HepG2 (cell line): Measurements from ENCODE around the gene CAPG. TPM values are rescaled to one million over a fixed set of nuclear protein-coding genes. Genes with fewer than 3 reads are reported as not detected.

ENCODE experiments used
- CENPBD1 ChIP-seq: sonication (generic); formaldehyde crosslinking; IDR thresholded peaks from 2 replicates; pipeline ENCODE4 v1.8.0; 2022; ENCODE audit warnings: missing genetic modification reagents, low read depth, mild to moderate bottlenecking, borderline replicate concordance
- DNMT1 ChIP-seq: sonication (generic); formaldehyde crosslinking; IDR thresholded peaks from 2 replicates; pipeline ENCODE4 v1.5.1; 2020; ENCODE audit warnings: mild to moderate bottlenecking, missing genetic modification reagents
- DPF2 ChIP-seq: sonication (generic); formaldehyde crosslinking; IDR thresholded peaks from 2 replicates; pipeline ENCODE4 v1.4.0; 2020; ENCODE audit warnings: mild to moderate bottlenecking, low read depth, missing genetic modification reagents, borderline replicate concordance
- KAT8 ChIP-seq: IDR thresholded peaks from 2 replicates; pipeline ENCODE4 v1.6.1; 2016; ENCODE audit warnings: missing genetic modification reagents, missing compliant biosample characterization
- MAFG ChIP-seq: sonication (generic); formaldehyde crosslinking; IDR thresholded peaks from 2 replicates; pipeline ENCODE4 v1.5.1; 2020; ENCODE audit warnings: mild to moderate bottlenecking, missing genetic modification reagents
- MTA1 ChIP-seq: sonication (generic); formaldehyde crosslinking; IDR thresholded peaks from 2 replicates; pipeline ENCODE4 v1.4.0; 2020; ENCODE audit warnings: missing genetic modification reagents, mild to moderate bottlenecking, borderline replicate concordance
- NCOA2 ChIP-seq: sonication (generic); formaldehyde crosslinking; IDR thresholded peaks from 2 replicates; pipeline ENCODE4 v1.8.0; 2022; ENCODE audit warnings: inconsistent platforms
- NFAT5 ChIP-seq: sonication (generic); formaldehyde crosslinking; IDR thresholded peaks from 2 replicates; pipeline ENCODE4 v1.4.0; 2020; ENCODE audit warnings: missing genetic modification reagents
- PLSCR1 ChIP-seq: sonication (generic); formaldehyde crosslinking; IDR thresholded peaks from 2 replicates; pipeline ENCODE4 v1.5.0; 2020; ENCODE audit warnings: missing genetic modification reagents, mild to moderate bottlenecking, borderline replicate concordance
- RBM39 ChIP-seq: fragments of 200-400 bp; formaldehyde crosslinking; IDR thresholded peaks from one replicate; pipeline ENCODE4 v1.6.1; 2018; ENCODE audit warnings: antibody characterized with exemption, mild to moderate bottlenecking, low read depth, low read length; ENCODE audit not compliant: poor library complexity, severe bottlenecking
- THAP9 ChIP-seq: sonication (generic); formaldehyde crosslinking; IDR thresholded peaks from 2 replicates; pipeline ENCODE4; 2020; ENCODE audit warnings: missing genetic modification reagents, mild to moderate bottlenecking, borderline replicate concordance
- ZBTB42 ChIP-seq: sonication (generic); formaldehyde crosslinking; IDR thresholded peaks from 2 replicates; pipeline ENCODE4 v1.5.0; 2020; ENCODE audit warnings: mild to moderate bottlenecking, missing genetic modification reagents
- ZNF225 ChIP-seq: sonication (generic); formaldehyde crosslinking; IDR thresholded peaks from 2 replicates; pipeline ENCODE4 v1.4.0; 2020; ENCODE audit warnings: mild to moderate bottlenecking, missing genetic modification reagents
- ZNF230 ChIP-seq: sonication (generic); formaldehyde crosslinking; IDR thresholded peaks from 2 replicates; pipeline ENCODE4 v1.4.0; 2020; ENCODE audit warnings: mild to moderate bottlenecking, missing genetic modification reagents
- ZNF703 ChIP-seq: sonication (generic); formaldehyde crosslinking; IDR thresholded peaks from 2 replicates; pipeline ENCODE4 v1.5.1; 2020; ENCODE audit warnings: missing genetic modification reagents, mild to moderate bottlenecking, moderate library complexity, borderline replicate concordance
- ZNF782 ChIP-seq: sonication (generic); formaldehyde crosslinking; IDR thresholded peaks from 2 replicates; pipeline ENCODE4 v1.4.0; 2020; ENCODE audit warnings: missing genetic modification reagents, mild to moderate bottlenecking, borderline replicate concordance
- polyA plus RNA-seq, 8 experiments: library from polyadenylated mRNA; depleted of rRNA in 3 of 8; stranded (reverse) in 7 of 8; unstranded in 1 of 8; fragments of >200 nt; fragmentation: Illumina TruSeq in 4 of 8; extraction: Trizol in 4 of 8; gene quantifications; 2 replicates each; pipeline versions ENCODE4 v1.2.1 to v1.2.3, GENCODE V29; 2011 to 2016; ENCODE audit warnings: low read depth in 4 of 8, missing spikeins in 1 of 8, mixed read lengths in 1 of 8; ENCODE audit not compliant: insufficient read depth in 1 of 8
- total RNA-seq, 5 experiments: library from RNA; depleted of rRNA; stranded (reverse); fragments of >200 nt; fragmentation: Illumina TruSeq; extraction: Trizol; gene quantifications; 2 replicates each; pipeline ENCODE4 v1.2.3, GENCODE V29; 2016; ENCODE audit warnings: low read depth in 1 of 5

The CAPG gene
- total and polyA plus RNA-seq, 2 of the 13 experiments (the other 11 are each of a cell fraction or from before 2014, with no cell fraction given) = 12.7 to 18.2 TPM

GRCh38 chr2:85355073-85355410, 55.1 kb downstream of the CAPG start (continued):
- TF ChIP-seq NFAT5 (CRISPR knock-in tag) (peak; percentile 15), RBM39 (no peak), CENPBD1 (0 out of 2 replicates have a peak, but pooled peaks have one; percentile 15), DNMT1 (CRISPR knock-in tag) (0 out of 2 replicates have a peak, but pooled peaks have one; percentile 18), ZNF225 (no peak), ZBTB42 (no peak), KAT8 (CRISPR knock-in tag) (no peak), MTA1 (CRISPR knock-in tag) (no peak), ZNF782 (no peak), ZNF703 (no peak), ZNF230 (CRISPR knock-in tag) (no peak; the same call in 1 of the 2 replicates), MAFG (CRISPR knock-in tag) (no peak), DPF2 (CRISPR knock-in tag) (no peak), NCOA2 (CRISPR knock-in tag) (no peak), THAP9 (CRISPR knock-in tag) (no peak), PLSCR1 (no peak)
